ENCODE measurements around the gene NDUFS2. TPM values are rescaled to one million over a fixed set of nuclear protein-coding genes. Genes with fewer than 3 reads are reported as not detected.

Gene NDUFS2
- total and polyA plus RNA-seq, 10 of the 15 experiments (the other 5 are each of a cell fraction or from before 2014, with no cell fraction given) = 66.5 to 215 (median 148) TPM

- SMC1A ChIA-PET (ENCODE audit: uncharacterized antibody, unreplicated experiment) = interaction anchor here (0.7 to 1.9 kb wide), 8 partner anchors 12 to 156 kb away, joined by 3 to 8 read pairs (median 4); partner anchors contain the start of genes DEDD, PPOX and TOMM40L
- H2AFZ ChIP-seq (ENCODE audit: control insufficient read depth, low read depth, low read length) = peak within 1 kb of the TSS; percentile 99
- RAD21 ChIA-PET (ENCODE audit: unreplicated experiment) = interaction anchor here (1.3 to 1.6 kb wide), 3 partner anchors 12 to 108 kb away, joined by 4 to 6 read pairs (median 4); partner anchors contain the start of genes PPOX, TOMM40L and USF1
- peak within 1 kb of the TSS; percentile 98 for H3K27ac ChIP-seq (ENCODE audit: control insufficient read depth, insufficient read depth)
- H3K4me1 ChIP-seq (ENCODE audit: control insufficient read depth, insufficient read depth, low read length) = peaks cover 10% of the 10 kb centered on the region
- peak within 1 kb of the TSS; percentile 77 for H3K4me2 ChIP-seq (ENCODE audit: control insufficient read depth, insufficient read depth)
- DNase-seq (ENCODE audit: low read depth, low spot score) (peak; percentile 83), FAIRE-seq (peak; percentile 86), ATAC-seq (peak; percentile 98)
- H3K4me3 ChIP-seq = peak within 1 kb of the TSS; percentile 89
- no peaks in the 10 kb centered on the region for H3K27me3 ChIP-seq (replicated peaks in 1 of 2; ENCODE audit: control insufficient read depth in 2 of 2, insufficient read depth in 2 of 2, low read length in 1 of 2)
- BruUV-seq (replicated peaks) = TSS peak; percentile 100
- CTCF ChIA-PET = interaction anchor here (0.6 to 4.6 kb wide), 5 partner anchors 11 to 108 kb away, joined by 3 to 38 read pairs (median 3); partner anchors contain the start of genes PPOX and USF1
- POLR2A ChIA-PET = interaction anchor here (0.7 to 2.0 kb wide), 11 partner anchors 14 to 470 kb away, joined by 3 to 16 read pairs (median 6); partner anchors contain the start of genes ARHGAP30, DEDD and TOMM40L
- H4K20me1 ChIP-seq (ENCODE audit: control insufficient read depth, insufficient read depth) = no peaks in the 10 kb centered on the region
- H3K9me3 ChIP-seq (replicated peaks; ENCODE audit: control insufficient read depth, insufficient read depth, low read length) = no peaks in the 10 kb centered on the region
- H3K79me2 ChIP-seq (ENCODE audit: control insufficient read depth, insufficient read depth, low read length) = peaks cover 16% of the 10 kb centered on the region
- peaks cover 0 to 6% of the 10 kb centered on the region in 2 experiments for H3K36me3 ChIP-seq (ENCODE audit: control insufficient read depth in 2 of 2, insufficient read depth in 2 of 2, low read length in 1 of 2)
- under 1% methylated on average over 33 of the region's 33 CpGs for WGBS (ENCODE audit: insufficient coverage, insufficient replicate concordance, low lambda C conversion rate, missing lambda C conversion rate)
- intact Hi-C loops (cut with micrococcal nuclease; ENCODE audit: unreplicated experiment) = no loop called here
- H3K9ac ChIP-seq (ENCODE audit: control insufficient read depth, insufficient read depth, low read length) = peak within 1 kb of the TSS; percentile 99
- in situ Hi-C loops (cut with MboI) = no loop called here
- TF ChIP-seq CREB1 (IDR thresholded peaks at IDR 0.05; ENCODE audit: low read depth) (peak; percentile 71; the same call in 1 of the 2 replicates), ZNF24 (IDR thresholded peaks at IDR 0.05) (no peak), BRCA1 (IDR thresholded peaks at IDR 0.05; ENCODE audit: low read depth, low read length) (no peak), RAD21 (IDR thresholded peaks at IDR 0.05; ENCODE audit: insufficient read depth, low read depth, low read length) (no peak), ZBTB40 (IDR thresholded peaks at IDR 0.05; ENCODE audit: borderline replicate concordance) (peak; percentile 99), CHD4 (IDR thresholded peaks at IDR 0.05) (no peak), SUPT20H (IDR thresholded peaks at IDR 0.05; ENCODE audit: borderline replicate concordance, control insufficient read depth, low read depth, low read length) (no peak), MYC (IDR thresholded peaks at IDR 0.05; ENCODE audit: insufficient read depth, insufficient read length, insufficient replicate concordance, low read length, severe bottlenecking) (peak; percentile 64), CREM (IDR thresholded peaks at IDR 0.05; ENCODE audit: low read depth) (peak; percentile 79)
- TF ChIP-seq, protein P1, sequence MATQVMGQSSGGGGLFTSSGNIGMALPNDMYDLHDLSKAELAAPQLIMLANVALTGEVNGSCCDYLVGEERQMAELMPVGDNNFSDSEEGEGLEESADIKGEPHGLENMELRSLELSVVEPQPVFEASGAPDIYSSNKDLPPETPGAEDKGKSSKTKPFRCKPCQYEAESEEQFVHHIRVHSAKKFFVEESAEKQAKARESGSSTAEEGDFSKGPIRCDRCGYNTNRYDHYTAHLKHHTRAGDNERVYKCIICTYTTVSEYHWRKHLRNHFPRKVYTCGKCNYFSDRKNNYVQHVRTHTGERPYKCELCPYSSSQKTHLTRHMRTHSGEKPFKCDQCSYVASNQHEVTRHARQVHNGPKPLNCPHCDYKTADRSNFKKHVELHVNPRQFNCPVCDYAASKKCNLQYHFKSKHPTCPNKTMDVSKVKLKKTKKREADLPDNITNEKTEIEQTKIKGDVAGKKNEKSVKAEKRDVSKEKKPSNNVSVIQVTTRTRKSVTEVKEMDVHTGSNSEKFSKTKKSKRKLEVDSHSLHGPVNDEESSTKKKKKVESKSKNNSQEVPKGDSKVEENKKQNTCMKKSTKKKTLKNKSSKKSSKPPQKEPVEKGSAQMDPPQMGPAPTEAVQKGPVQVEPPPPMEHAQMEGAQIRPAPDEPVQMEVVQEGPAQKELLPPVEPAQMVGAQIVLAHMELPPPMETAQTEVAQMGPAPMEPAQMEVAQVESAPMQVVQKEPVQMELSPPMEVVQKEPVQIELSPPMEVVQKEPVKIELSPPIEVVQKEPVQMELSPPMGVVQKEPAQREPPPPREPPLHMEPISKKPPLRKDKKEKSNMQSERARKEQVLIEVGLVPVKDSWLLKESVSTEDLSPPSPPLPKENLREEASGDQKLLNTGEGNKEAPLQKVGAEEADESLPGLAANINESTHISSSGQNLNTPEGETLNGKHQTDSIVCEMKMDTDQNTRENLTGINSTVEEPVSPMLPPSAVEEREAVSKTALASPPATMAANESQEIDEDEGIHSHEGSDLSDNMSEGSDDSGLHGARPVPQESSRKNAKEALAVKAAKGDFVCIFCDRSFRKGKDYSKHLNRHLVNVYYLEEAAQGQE (IDR thresholded peaks at IDR 0.05; ENCODE audit: low read depth, low read length) = 0 out of 2 replicates have a peak, but pooled peaks have one; percentile 5
- TF ChIP-seq, protein P2, sequence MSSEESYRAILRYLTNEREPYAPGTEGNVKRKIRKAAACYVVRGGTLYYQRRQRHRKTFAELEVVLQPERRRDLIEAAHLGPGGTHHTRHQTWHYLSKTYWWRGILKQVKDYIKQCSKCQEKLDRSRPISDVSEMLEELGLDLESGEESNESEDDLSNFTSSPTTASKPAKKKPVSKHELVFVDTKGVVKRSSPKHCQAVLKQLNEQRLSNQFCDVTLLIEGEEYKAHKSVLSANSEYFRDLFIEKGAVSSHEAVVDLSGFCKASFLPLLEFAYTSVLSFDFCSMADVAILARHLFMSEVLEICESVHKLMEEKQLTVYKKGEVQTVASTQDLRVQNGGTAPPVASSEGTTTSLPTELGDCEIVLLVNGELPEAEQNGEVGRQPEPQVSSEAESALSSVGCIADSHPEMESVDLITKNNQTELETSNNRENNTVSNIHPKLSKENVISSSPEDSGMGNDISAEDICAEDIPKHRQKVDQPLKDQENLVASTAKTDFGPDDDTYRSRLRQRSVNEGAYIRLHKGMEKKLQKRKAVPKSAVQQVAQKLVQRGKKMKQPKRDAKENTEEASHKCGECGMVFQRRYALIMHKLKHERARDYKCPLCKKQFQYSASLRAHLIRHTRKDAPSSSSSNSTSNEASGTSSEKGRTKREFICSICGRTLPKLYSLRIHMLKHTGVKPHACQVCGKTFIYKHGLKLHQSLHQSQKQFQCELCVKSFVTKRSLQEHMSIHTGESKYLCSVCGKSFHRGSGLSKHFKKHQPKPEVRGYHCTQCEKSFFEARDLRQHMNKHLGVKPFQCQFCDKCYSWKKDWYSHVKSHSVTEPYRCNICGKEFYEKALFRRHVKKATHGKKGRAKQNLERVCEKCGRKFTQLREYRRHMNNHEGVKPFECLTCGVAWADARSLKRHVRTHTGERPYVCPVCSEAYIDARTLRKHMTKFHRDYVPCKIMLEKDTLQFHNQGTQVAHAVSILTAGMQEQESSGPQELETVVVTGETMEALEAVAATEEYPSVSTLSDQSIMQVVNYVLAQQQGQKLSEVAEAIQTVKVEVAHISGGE (CRISPR knock-in tag; IDR thresholded peaks at IDR 0.05) = peak; percentile 89
Observed at GRCh38 chr1:161153682-161154337, 48.4 kb upstream of the NDUFS2 start, which contains the start of gene UFC1. Gene UFC1 (plus strand): TSS chr1:161153978. CDS start chr1:161153998, 20 bp downstream.
